K562 (cell line): ENCODE measurements around the gene WDR70. TPM values are rescaled to one million over a fixed set of nuclear protein-coding genes. Genes with fewer than 3 reads are reported as not detected.

Experiments
- ATAC-seq: fragments of 200-7000 bp; cut with Tn5 transposase; 3 replicates; pipeline ENCODE4 v1.9.1; 2020; ENCODE audit warnings: moderate library complexity
- BruUV-seq: library from RNA; stranded (reverse); fragments of 400-500 nt; replicated peaks from 2 replicates; lab custom pipeline; 2021; lab: Mats Ljungman, UMichigan
- CTCF ChIA-PET: fragments of 300-600 bp; formaldehyde crosslinking; extraction: SDS; loops from one replicate; lab custom pipeline; 2021; ENCODE audit warnings: low intra/inter-chr PET ratio; lab: Yijun Ruan, JAX
- POLR2A ChIA-PET: fragments of 300-600, 350-650 bp; sonication (Branson Sonifier 250); formaldehyde crosslinking; extraction: SDS; loops from one replicate; lab custom pipeline; 2021; ENCODE audit warnings: antibody characterized with exemption, inconsistent platforms; lab: Yijun Ruan, JAX
- DNase-seq, 4 experiments: peaks; one replicate each; pipeline versions ENCODE4 v3.0.0 to v3.0.0-alpha.2; 2011 to 2018; ENCODE audit warnings: low spot score in 3 of 4, mixed read lengths in 3 of 4; ENCODE audit errors: extremely low read depth in 1 of 4
- FAIRE-seq: peaks from 2 replicates; lab custom pipeline; 2011; peaks lifted over from hg19 to GRCh38; lab: Jason Lieb, UNC
- H2AFZ ChIP-seq: 2 replicates; pipeline ENCODE4 v1.6.0; 2011; ENCODE audit warnings: low read depth, low read length, control low read depth, inconsistent platforms
- H3K27ac ChIP-seq: fragments of 200-600 bp; 3 replicates; pipeline ENCODE4 v1.8.0; 2011; ENCODE audit warnings: low read depth, mild to moderate bottlenecking, control low read depth, inconsistent platforms, low read length, moderate library complexity, mixed read lengths; ENCODE audit errors: extremely low read depth
- H3K27me3 ChIP-seq, 2 experiments: fragments of 300-600 bp in 1 of 2; 2 replicates in 1 of 2; 3 replicates in 1 of 2; pipeline versions ENCODE4 v1.6.0 to v1.8.0; 2011; ENCODE audit warnings: inconsistent platforms in 2 of 2, low read length in 2 of 2, mild to moderate bottlenecking in 1 of 2, mixed read lengths in 1 of 2, moderate library complexity in 1 of 2; ENCODE audit not compliant: control insufficient read depth in 2 of 2, insufficient read depth in 2 of 2
- H3K36me3 ChIP-seq: fragments of 300-600 bp; 3 replicates; pipeline ENCODE4 v1.8.0; 2011; ENCODE audit warnings: mild to moderate bottlenecking, low read length, inconsistent platforms; ENCODE audit not compliant: control insufficient read depth, insufficient read depth
- H3K4me1 ChIP-seq, 2 experiments: fragments of 200-600 bp in 1 of 2; replicated peaks in 1 of 2; 2 replicates in 1 of 2; 3 replicates in 1 of 2; pipeline versions ENCODE4 v1.5.1 to v1.8.0; 2011; ENCODE audit warnings: inconsistent platforms in 2 of 2, low read length in 2 of 2, mild to moderate bottlenecking in 1 of 2, mixed read lengths in 1 of 2, moderate library complexity in 1 of 2; ENCODE audit not compliant: control insufficient read depth in 2 of 2, insufficient read depth in 2 of 2
- H3K4me2 ChIP-seq: 2 replicates; pipeline ENCODE4 v1.6.1; 2011; ENCODE audit warnings: low read length, control low read depth, inconsistent platforms, mixed read lengths; ENCODE audit not compliant: insufficient read depth
- H3K4me3 ChIP-seq: fragments of 200-600 bp; sonication (generic), shearing (Covaris generic); 2 replicates; pipeline ENCODE4 v1.5.1; 2016; ENCODE audit warnings: control low read depth, inconsistent platforms
- H3K79me2 ChIP-seq: fragments of 200-600 bp; 3 replicates; pipeline ENCODE4 v1.8.0; 2011; ENCODE audit warnings: low read length, inconsistent platforms; ENCODE audit not compliant: control insufficient read depth, insufficient read depth
- H3K9ac ChIP-seq, 2 experiments: 2 replicates each; pipeline versions ENCODE4 v1.6.0 to v1.6.1; 2011; ENCODE audit warnings: low read depth in 2 of 2, low read length in 2 of 2, control low read depth in 1 of 2, inconsistent platforms in 1 of 2, mild to moderate bottlenecking in 1 of 2, mixed read lengths in 1 of 2; ENCODE audit not compliant: insufficient read depth in 1 of 2
- H3K9me1 ChIP-seq: one replicate; pipeline ENCODE4 v1.6.0; 2011; ENCODE audit warnings: inconsistent platforms, mild to moderate bottlenecking, low read length, moderate library complexity; ENCODE audit not compliant: control insufficient read depth, insufficient read depth
- H3K9me3 ChIP-seq: replicated peaks from 2 replicates; pipeline ENCODE4 v1.5.1; 2011; ENCODE audit warnings: low read depth, low read length, inconsistent platforms; ENCODE audit not compliant: control insufficient read depth, insufficient read depth
- H4K20me1 ChIP-seq: replicated peaks from 2 replicates; pipeline ENCODE4 v1.6.1; 2011; ENCODE audit warnings: low read length, inconsistent platforms, mixed read lengths; ENCODE audit not compliant: control insufficient read depth, insufficient read depth
- ERF ChIP-seq: fragments of 450-650 bp; formaldehyde crosslinking; IDR thresholded peaks from 2 replicates; pipeline ENCODE4 v1.4.0; 2020; ENCODE audit warnings: mild to moderate bottlenecking, mixed read lengths
- HNRNPL ChIP-seq: fragments of 200-400 bp; formaldehyde crosslinking; IDR thresholded peaks from 2 replicates; pipeline ENCODE4 v1.6.1; 2017; ENCODE audit warnings: low read depth, mild to moderate bottlenecking, low read length
- MAZ ChIP-seq, 2 experiments: fragments of 450-650 bp in 1 of 2; sonication (generic) in 1 of 2; formaldehyde crosslinking; IDR thresholded peaks in 1 of 2; conservative IDR thresholded peaks in 1 of 2; 2 replicates each; pipeline versions ENCODE4 v1.4.0 to v1.5.0; 2020; ENCODE audit warnings: mild to moderate bottlenecking in 1 of 2, missing genetic modification reagents in 1 of 2
- NFYB ChIP-seq: IDR thresholded peaks from 2 replicates; pipeline ENCODE4 v1.6.1; 2011; ENCODE audit warnings: mild to moderate bottlenecking, moderate library complexity; ENCODE audit not compliant: insufficient read length; ENCODE audit errors: extremely low read depth
- RUNX1 ChIP-seq: sonication (generic); IDR thresholded peaks from 2 replicates; pipeline ENCODE4 v1.6.1; 2016; ENCODE audit warnings: antibody characterized with exemption, low read depth
- THAP7 ChIP-seq: fragments of 250-450 bp; sonication (Bioruptor Pico); IDR thresholded peaks from 2 replicates; pipeline ENCODE4 v1.5.0; 2021
- ZNF592 ChIP-seq: fragments of 450-650 bp; IDR thresholded peaks from 2 replicates; pipeline ENCODE4 v1.6.1; 2017; ENCODE audit warnings: antibody characterized with exemption, mild to moderate bottlenecking
- WGBS: fragments of 100-300 bp; shearing (Covaris generic); methylation state at CpG from one replicate; pipeline ENCODE4 v1.1.6; 2016; ENCODE audit warnings: low coverage, mixed read lengths; ENCODE audit not compliant: insufficient coverage; ENCODE audit errors: missing lambda C conversion rate; 5-methylcytosine and 5-hydroxymethylcytosine counted together
- in situ Hi-C: fragments of 300-500 bp; cut with MboI; formaldehyde crosslinking; loops from 4 replicates; pipeline ENCODE4 v1.15.0; 2018; ENCODE audit warnings: inconsistent platforms, mixed read lengths
- intact Hi-C: fragments of 100-400 bp; cut with micrococcal nuclease; formaldehyde crosslinking; loops from 2 replicates; pipeline ENCODE4 v1.14.2; 2022
- polyA plus RNA-seq, 8 experiments: library from polyadenylated mRNA; depleted of rRNA in 4 of 8; stranded (reverse) in 5 of 8; unstranded in 3 of 8; fragments of >200 nt; fragmentation: Nextera tagmentation in 2 of 8; fragmentation: Illumina TruSeq in 1 of 8; extraction: Ambion mirVana in 2 of 8; extraction: Trizol in 1 of 8; gene quantifications; 2 replicates each; pipeline versions ENCODE4 v1.2.1 to v1.2.3, GENCODE V29; 2011 to 2014; ENCODE audit warnings: inconsistent platforms in 1 of 8, missing spikeins in 1 of 8
- total RNA-seq, 7 experiments: library from RNA; depleted of rRNA in 6 of 7; stranded (reverse); fragments of >200 nt in 6 of 7; fragmentation: Illumina TruSeq in 2 of 7; extraction: Trizol in 2 of 7; gene quantifications; 2 replicates each; pipeline versions ENCODE4 v1.2.1 to v1.2.3, GENCODE V29; 2011 to 2021; ENCODE audit warnings: low replicate concordance in 1 of 7

WDR70 gene
- total and polyA plus RNA-seq, 9 of the 15 experiments (the other 6 are each of a cell fraction or from before 2014, with no cell fraction given), result 16.8 to 46.6 (median 38.8) TPM

- TF ChIP-seq NFYB, result no peak
- no peak for TF ChIP-seq HNRNPL
- TF ChIP-seq RUNX1, result no peak
- no peak for TF ChIP-seq ZNF592
- TF ChIP-seq MAZ (CRISPR knock-in tag; conservative IDR thresholded peaks at IDR 0.05 in 1 of 2, IDR thresholded peaks at IDR 0.05 in 1 of 2), result no peak
- TF ChIP-seq ERF, result no peak
- no peak for TF ChIP-seq THAP7
- TF ChIP-seq, all 486 proteins: peak for 0
- Histone ChIP-seq H3K79me2 (no peaks in the 10 kb centered on the region), H3K27ac (no peak overlapping the region), H3K9ac (no peak overlapping the region), H2AFZ (no peak overlapping the region), H3K9me3 (no peaks in the 10 kb centered on the region), H4K20me1 (no peaks in the 10 kb centered on the region), H3K27me3 (no peaks in the 10 kb centered on the region), H3K9me1 (no peaks in the 10 kb centered on the region), H3K36me3 (peaks cover 12% of the 10 kb centered on the region; the same call in 1 of the 3 replicates), H3K4me2 (no peak overlapping the region), H3K4me3 (no peak overlapping the region), H3K4me1 (0 out of 5 replicates have a peak, but pooled peaks cover 0 to 3% of the 10 kb centered on the region in 2 experiments)
- intact Hi-C loops (no loop called here), in situ Hi-C loops (no loop called here)
- no peak for DNase-seq
- ChIA-PET POLR2A (interaction anchor here (1.5 kb wide), 1 partner anchor 11 kb away, joined by 3 read pairs; no protein-coding TSS in a partner anchor), CTCF (no interaction called here)
- FAIRE-seq, result no peak
- no peak for ATAC-seq
- no TSS peak for BruUV-seq
- WGBS, result 79% methylated on average over 8 of the region's 8 CpGs
Observed at GRCh38 chr5:37724395-37725125, 345.4 kb downstream of the WDR70 start.
